Measurements from ENCODE around the gene STX1B.

Gene STX1B

DNA sequence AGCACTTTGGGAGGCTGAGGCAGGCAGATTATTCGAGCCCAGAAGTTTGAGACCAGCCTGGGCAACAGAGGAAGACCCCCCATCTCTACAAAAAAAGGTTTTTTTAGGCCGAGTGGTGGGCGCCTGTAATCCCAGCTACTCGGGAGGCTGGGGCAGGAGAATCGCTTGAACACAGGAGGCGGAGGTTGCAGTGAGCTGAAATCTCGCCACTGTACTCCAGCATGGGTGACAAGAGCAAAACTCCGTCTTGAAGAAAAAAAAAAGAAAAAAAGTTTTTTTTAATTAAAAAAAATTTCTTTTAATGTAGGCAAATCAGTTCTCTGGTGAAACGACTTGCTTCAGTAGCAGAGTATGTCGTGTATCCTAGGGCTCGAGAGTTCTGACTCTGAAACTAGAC is 14.5 kb downstream of the STX1B start:
- DNase-seq = no peak

DNA sequence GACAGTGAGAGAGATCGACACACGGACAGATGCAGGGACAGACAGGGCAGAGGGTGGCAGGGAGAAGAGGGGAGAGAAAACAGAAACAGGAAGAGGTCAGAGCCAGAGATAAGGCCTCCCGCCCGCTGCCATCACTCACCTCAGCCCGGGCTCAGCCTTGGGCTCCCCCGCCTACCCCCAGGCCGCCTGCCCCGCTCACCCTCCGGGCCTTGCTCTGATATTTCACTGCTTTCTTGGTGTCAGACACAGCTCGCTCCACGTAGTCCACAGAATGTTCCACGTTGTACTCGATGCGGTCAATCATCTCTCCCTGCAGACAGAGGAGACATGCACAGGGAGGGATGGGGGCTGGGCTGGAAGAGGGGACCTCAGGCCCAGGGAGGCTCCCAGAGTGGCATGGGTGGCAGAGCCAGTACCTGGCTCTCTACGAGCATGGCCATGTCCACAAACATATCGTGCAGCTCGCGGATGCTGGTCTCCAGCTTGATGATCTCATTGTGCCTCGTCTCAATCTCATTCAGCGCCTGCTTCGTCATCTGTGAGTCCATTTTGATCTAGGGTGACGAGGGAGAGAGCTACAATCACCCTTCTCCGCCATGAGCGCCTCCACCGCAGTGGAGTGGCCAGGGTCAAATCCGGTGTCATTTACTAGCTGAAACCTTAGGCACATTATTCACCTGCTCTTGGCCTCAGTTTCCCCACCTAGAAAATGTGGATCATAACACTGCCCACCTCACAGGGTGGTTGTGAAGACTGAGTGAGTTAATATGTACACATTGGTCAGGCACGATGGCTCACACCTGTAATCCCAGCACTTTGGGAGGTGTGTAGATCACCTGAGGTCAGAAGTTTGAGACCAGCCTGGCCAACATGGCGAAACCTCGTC is 17.3 kb downstream of the STX1B start:
- no peak for DNase-seq

- no peak for DNase-seq
These were observed 18.1 kb downstream of the STX1B start for GRCh38 chr16:30992276-30992780.

- no peak for DNase-seq
These were observed 19.4 kb downstream of the STX1B start for GRCh38 chr16:30991052-30991451.

DNA sequence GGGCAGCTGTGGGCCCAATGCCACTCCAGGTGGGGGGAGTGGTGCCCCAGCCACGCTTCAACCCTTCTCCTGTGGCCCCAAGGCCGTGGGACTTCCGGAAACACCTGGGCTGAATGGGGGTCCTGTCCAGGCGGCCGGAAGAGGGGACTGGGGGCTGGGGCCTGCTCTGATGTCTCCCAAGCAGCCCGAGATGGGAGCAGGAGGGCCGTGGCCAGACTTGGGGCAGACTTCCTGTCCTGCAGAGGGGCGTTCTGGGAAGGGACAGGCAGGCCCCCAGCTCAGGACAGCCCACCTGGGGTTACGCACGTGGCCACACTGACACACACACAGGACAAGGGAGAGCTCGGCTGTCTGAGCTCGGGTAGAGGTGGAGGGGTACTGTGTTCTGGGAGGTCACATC is 20.3 kb downstream of the STX1B start:
- no peak for DNase-seq

GRCh38 chr16:30989469-30990047 is 20.9 kb downstream of the STX1B start:
- DNase-seq = no peak

GRCh38 chr16:30987581-30988190 is 22.8 kb downstream of the STX1B start:
- DNase-seq = no peak

GRCh38 chr16:30986129-30986991 is 24.1 kb downstream of the STX1B start:
- no peak for DNase-seq

- no peak for DNase-seq
These were observed 24.9 kb downstream of the STX1B start for GRCh38 chr16:30985401-30986128.

GRCh38 chr16:30984669-30985400 is 25.6 kb downstream of the STX1B start, which contains the start of gene HSD3B7:
Gene HSD3B7, plus strand, starts transcription at chr16:30985207. Its CDS starts 452 bp downstream, at chr16:30985659.
- peak; percentile 66 for DNase-seq

GRCh38 chr16:30983898-30984610 is 26.4 kb downstream of the STX1B start:
- no peak for DNase-seq

GRCh38 chr16:30983289-30983889 is 27.0 kb downstream of the STX1B start:
- no peak for DNase-seq

- no peak for DNase-seq
These were observed 27.7 kb downstream of the STX1B start for GRCh38 chr16:30982548-30983288.

DNA sequence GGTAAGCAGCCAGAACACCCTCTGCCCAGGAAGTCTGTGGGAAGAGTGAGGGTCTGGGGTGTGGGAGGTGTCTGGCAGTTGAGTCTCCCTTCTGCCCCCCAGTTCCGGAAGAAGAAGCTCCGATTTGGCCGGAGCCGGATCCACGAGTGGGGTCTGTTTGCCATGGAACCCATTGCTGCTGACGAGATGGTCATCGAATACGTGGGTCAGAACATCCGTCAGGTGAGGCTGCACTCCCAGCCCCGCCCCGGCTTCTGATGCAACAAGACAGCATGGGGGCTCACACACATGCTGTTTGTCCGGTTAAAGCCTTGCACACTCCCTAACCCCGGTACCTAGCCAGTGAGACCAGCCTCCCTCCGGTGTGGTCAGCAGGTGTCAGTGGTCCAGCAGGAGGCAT is 29.5 kb downstream of the STX1B start:
- no peak for DNase-seq

DNA sequence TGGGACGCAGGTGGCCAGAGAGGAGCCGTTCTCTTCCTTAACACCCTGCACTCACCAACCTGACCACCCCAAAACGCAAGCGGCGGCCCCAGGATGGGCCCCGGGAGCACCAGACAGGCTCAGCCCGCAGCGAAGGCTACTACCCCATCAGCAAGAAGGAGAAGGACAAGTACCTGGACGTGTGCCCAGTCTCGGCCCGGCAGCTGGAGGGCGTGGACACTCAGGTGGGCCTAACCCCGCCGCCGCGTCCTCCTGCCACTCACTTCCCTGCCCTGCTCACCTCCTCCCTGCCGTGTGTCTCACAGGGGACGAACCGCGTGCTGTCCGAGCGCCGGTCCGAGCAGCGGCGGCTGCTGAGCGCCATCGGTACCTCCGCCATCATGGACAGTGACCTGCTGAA is 30.0 kb downstream of the STX1B start:
- no peak for DNase-seq

DNA sequence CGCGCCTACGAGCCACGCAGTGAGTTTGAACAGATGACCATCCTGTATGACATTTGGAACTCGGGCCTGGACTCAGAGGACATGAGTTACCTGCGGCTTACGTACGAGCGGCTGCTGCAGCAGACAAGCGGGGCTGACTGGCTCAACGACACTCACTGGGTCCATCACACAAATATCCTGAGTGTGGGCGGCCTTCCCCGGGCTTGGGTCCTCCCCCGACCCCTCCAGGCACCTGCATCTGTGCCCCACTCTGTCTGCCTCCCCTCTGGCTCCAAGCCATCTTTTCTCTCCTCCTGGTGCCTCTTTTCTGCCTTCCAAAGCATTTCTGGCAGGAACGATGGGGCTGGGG is 30.4 kb downstream of the STX1B start:
- no peak for DNase-seq

DNA sequence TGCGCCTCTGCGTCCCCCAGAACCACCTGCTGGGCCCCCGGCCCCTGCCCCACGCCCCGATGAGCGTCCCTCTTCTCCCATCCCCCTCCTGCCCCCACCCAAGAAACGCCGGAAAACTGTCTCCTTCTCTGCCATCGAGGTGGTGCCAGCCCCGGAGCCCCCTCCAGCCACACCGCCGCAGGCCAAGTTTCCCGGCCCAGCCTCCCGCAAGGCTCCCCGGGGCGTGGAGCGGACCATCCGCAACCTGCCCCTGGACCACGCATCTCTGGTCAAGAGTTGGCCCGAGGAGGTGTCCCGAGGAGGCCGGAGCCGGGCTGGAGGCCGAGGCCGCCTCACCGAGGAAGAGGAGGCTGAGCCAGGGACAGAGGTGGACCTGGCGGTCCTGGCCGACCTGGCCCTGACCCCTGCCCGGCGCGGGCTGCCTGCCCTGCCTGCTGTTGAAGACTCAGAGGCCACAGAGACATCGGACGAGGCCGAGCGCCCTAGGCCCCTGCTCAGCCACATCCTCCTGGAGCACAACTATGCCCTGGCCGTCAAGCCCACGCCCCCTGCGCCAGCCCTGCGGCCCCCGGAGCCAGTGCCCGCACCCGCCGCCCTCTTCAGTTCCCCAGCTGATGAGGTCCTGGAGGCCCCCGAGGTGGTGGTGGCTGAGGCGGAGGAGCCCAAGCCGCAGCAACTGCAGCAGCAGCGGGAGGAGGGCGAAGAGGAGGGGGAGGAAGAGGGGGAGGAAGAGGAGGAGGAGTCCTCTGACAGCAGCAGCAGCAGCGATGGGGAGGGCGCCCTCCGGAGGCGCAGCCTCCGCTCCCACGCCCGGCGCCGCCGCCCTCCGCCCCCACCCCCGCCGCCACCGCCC is 31.0 kb downstream of the STX1B start:
- DNase-seq = no peak

GRCh38 chr16:30977502-30977901 is 32.9 kb downstream of the STX1B start:
- no peak for DNase-seq

- DNase-seq = no peak
These were observed 34.0 kb downstream of the STX1B start for GRCh38 chr16:30976486-30976885.
